Smooth muscle cell (in vitro differentiated cells): ENCODE measurements around the gene SPTBN1. TPM values are rescaled to one million over a fixed set of nuclear protein-coding genes. Genes with fewer than 3 reads are reported as not detected.

Experiments
- DNase-seq: peaks from one replicate; lab custom pipeline; 2025; ENCODE audit not compliant: unreplicated experiment; lab: John Stamatoyannopoulos, UW
- H2AFZ ChIP-seq: fragments of 200-600 bp; sonication (generic); 2 replicates; pipeline ENCODE4 v1.6.0; 2016; ENCODE audit warnings: antibody characterized with exemption, low read depth, mild to moderate bottlenecking
- H3F3A ChIP-seq: fragments of 200-600 bp; sonication (generic); 2 replicates; pipeline ENCODE4 v1.6.0; 2017; ENCODE audit warnings: antibody characterized with exemption, low read depth
- H3K27ac ChIP-seq: fragments of 200-600 bp; sonication (generic); 2 replicates; pipeline ENCODE4 v1.5.1; 2016; ENCODE audit warnings: low read depth, mild to moderate bottlenecking
- H3K27me3 ChIP-seq: fragments of 200-600 bp; sonication (generic); 2 replicates; pipeline ENCODE4 v1.6.1; 2016; ENCODE audit warnings: low read depth, mild to moderate bottlenecking
- H3K36me3 ChIP-seq: fragments of 200-600 bp; sonication (generic); 2 replicates; pipeline ENCODE4 v1.5.1; 2016; ENCODE audit warnings: low read depth
- H3K4me1 ChIP-seq: fragments of 200-600 bp; sonication (generic); 2 replicates; pipeline ENCODE4 v1.5.1; 2016; ENCODE audit warnings: low read depth
- H3K4me2 ChIP-seq: fragments of 200-600 bp; sonication (generic); 2 replicates; pipeline ENCODE4 v1.6.0; 2016; ENCODE audit warnings: mild to moderate bottlenecking
- H3K4me3 ChIP-seq: fragments of 200-600 bp; sonication (generic); 2 replicates; pipeline ENCODE4 v1.5.1; 2016; ENCODE audit warnings: mild to moderate bottlenecking
- H3K79me2 ChIP-seq: fragments of 200-600 bp; sonication (generic); 2 replicates; pipeline ENCODE4 v1.6.0; 2016; ENCODE audit warnings: low read depth, mild to moderate bottlenecking
- H3K9ac ChIP-seq: fragments of 200-600 bp; sonication (generic); 2 replicates; pipeline ENCODE4 v1.6.0; 2016; ENCODE audit warnings: low read depth
- H3K9me3 ChIP-seq: fragments of 200-600 bp; sonication (generic); replicated peaks from 2 replicates; pipeline ENCODE4 v1.5.1; 2016; ENCODE audit warnings: low read depth
- H4K20me1 ChIP-seq: fragments of 200-600 bp; sonication (generic); 2 replicates; pipeline ENCODE4 v1.6.0; 2016; ENCODE audit warnings: low read depth
- WGBS: methylation state at CpG from one replicate; pipeline ENCODE4 v1.1.7; 2016; ENCODE audit warnings: low lambda C conversion rate; 5-methylcytosine and 5-hydroxymethylcytosine counted together
- polyA plus RNA-seq: library from polyadenylated mRNA; unstranded; fragments of >200 nt; fragmentation: Nextera tagmentation; extraction: Ambion mirVana; gene quantifications from 2 replicates; pipeline ENCODE4 v1.2.1, GENCODE V29; 2016
- total RNA-seq: library from RNA; depleted of rRNA; stranded (reverse); fragments of >200 nt; gene quantifications from 2 replicates; pipeline ENCODE4 v1.2.3, GENCODE V29; 2014
- TF ChIP-seq, protein P1 (sequence below): fragments of 200-600 bp; sonication (generic); IDR thresholded peaks from 2 replicates; pipeline ENCODE4 v1.5.1; 2017; ENCODE audit warnings: borderline replicate concordance, mild to moderate bottlenecking, antibody characterized with exemption; ENCODE audit not compliant: insufficient read depth, poor library complexity, severe bottlenecking

SPTBN1 gene
- total and polyA plus RNA-seq, 2 experiments from 2014 or later, result 78.7 to 186 TPM

- WGBS, result 28% methylated on average over 4 of the region's 4 CpGs
- H3K4me2 ChIP-seq, result peak overlapping the region; percentile 66
- no peak for DNase-seq
- H3K9ac ChIP-seq, result peak overlapping the region; percentile 25
- no peaks in the 10 kb centered on the region for H3K36me3 ChIP-seq
- no peak overlapping the region for H2AFZ ChIP-seq
- peaks cover 93% of the 10 kb centered on the region for H3K79me2 ChIP-seq
- peaks cover 27% of the 10 kb centered on the region for H3K4me1 ChIP-seq
- H3K27ac ChIP-seq, result peak overlapping the region; percentile 70
- H4K20me1 ChIP-seq, result peaks cover 81% of the 10 kb centered on the region
- no peaks in the 10 kb centered on the region for H3K27me3 ChIP-seq
- no peaks in the 10 kb centered on the region for H3K9me3 ChIP-seq
- no peak overlapping the region for H3K4me3 ChIP-seq
- TF ChIP-seq, protein P1, sequence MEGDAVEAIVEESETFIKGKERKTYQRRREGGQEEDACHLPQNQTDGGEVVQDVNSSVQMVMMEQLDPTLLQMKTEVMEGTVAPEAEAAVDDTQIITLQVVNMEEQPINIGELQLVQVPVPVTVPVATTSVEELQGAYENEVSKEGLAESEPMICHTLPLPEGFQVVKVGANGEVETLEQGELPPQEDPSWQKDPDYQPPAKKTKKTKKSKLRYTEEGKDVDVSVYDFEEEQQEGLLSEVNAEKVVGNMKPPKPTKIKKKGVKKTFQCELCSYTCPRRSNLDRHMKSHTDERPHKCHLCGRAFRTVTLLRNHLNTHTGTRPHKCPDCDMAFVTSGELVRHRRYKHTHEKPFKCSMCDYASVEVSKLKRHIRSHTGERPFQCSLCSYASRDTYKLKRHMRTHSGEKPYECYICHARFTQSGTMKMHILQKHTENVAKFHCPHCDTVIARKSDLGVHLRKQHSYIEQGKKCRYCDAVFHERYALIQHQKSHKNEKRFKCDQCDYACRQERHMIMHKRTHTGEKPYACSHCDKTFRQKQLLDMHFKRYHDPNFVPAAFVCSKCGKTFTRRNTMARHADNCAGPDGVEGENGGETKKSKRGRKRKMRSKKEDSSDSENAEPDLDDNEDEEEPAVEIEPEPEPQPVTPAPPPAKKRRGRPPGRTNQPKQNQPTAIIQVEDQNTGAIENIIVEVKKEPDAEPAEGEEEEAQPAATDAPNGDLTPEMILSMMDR, result no peak
- peaks cover 29% of the 10 kb centered on the region for H3F3A ChIP-seq
These were observed 10.7 kb downstream of the SPTBN1 start for GRCh38 chr2:54466870-54467269.

DNA sequence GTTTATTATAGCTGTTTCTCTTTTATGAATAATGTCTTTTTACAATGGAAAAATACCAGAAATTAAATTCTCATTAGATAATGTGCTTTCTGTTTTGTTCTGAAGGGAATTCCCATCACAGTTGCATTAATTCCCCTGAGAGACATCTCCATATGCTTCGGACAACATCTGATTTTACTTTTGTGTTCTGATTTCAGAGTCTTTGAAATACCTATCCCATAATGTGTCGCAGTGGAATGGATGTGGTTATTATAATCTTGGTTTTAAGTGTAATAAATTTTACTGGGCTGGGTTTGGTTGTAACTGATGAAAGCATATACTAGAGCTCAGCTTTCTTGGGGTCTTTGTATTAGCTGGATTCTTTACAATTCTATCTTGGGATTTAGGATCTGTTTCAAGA is 12.5 kb downstream of the SPTBN1 start:
- Histone ChIP-seq H3K27me3 (no peaks in the 10 kb centered on the region), H3F3A (peaks cover 37% of the 10 kb centered on the region), H3K4me2 (peak overlapping the region; percentile 67), H3K4me1 (peaks cover 28% of the 10 kb centered on the region), H3K9me3 (no peaks in the 10 kb centered on the region), H3K9ac (no peak overlapping the region), H3K36me3 (no peaks in the 10 kb centered on the region), H3K4me3 (no peak overlapping the region), H3K27ac (peak overlapping the region; percentile 95), H2AFZ (no peak overlapping the region), H3K79me2 (peaks cover 92% of the 10 kb centered on the region), H4K20me1 (peaks cover 78% of the 10 kb centered on the region)
- DNase-seq, result no peak
- TF ChIP-seq, protein P1, result no peak
- WGBS, result 77% methylated on average over 2 of the region's 2 CpGs

GRCh38 chr2:54469484-54470053 is 13.4 kb downstream of the SPTBN1 start:
- Histone ChIP-seq H3K79me2 (peaks cover 92% of the 10 kb centered on the region), H3K4me1 (peaks cover 33% of the 10 kb centered on the region), H3K27me3 (no peaks in the 10 kb centered on the region), H3K36me3 (no peaks in the 10 kb centered on the region), H3K9ac (peak overlapping the region; percentile 46), H3K4me2 (peak overlapping the region; percentile 67), H3F3A (peaks cover 37% of the 10 kb centered on the region), H2AFZ (no peak overlapping the region), H3K27ac (peak overlapping the region; percentile 95), H3K4me3 (no peak overlapping the region), H3K9me3 (no peaks in the 10 kb centered on the region), H4K20me1 (peaks cover 75% of the 10 kb centered on the region)
- DNase-seq, result no peak
- WGBS, result 37% methylated on average over 3 of the region's 3 CpGs
- TF ChIP-seq, protein P1, result no peak
